ENCODE measurements around the gene POLD3. TPM values are rescaled to one million over a fixed set of nuclear protein-coding genes. Genes with fewer than 3 reads are reported as not detected.

POLD3 gene
- total RNA-seq, 3 donors from 2014 or later (not counting 1 experiment from before 2014, with no cell fraction given), result 9.4 to 10.6 (median 9.6) TPM

DNA sequence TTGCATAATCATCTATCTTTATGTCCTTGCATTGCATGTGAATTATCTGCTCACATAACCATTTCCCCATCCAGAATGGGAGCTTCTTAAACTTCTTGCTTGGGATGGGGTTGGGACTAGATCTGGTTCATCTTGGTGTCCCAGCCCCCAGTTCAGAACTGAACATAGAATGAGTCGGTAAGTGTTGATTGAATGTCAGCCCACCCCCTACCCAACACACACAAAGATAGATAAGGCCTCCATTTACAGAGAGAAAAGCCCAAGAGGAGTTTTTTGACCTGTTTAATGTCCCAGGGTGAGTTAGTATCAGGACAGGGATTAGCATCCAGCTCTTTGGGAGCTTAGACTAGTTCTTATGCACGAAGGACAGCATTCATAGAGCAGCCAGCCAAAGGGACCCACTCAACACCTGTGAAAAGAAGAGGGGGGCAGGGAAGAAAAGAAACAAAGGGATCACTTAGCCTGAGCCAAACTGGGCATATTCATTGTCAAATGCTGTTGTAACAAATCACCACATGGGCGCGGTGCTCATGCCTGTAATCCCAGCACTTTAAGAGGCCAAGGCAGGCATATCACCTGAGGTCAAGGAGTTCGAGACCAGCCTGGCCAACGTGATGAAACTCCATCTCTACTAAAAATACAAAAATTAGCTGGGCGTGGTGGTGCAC lies 81.4 kb downstream of the POLD3 start:
- H3K36me3 Mint-ChIP-seq, result no peaks in the 10 kb centered on the region
- Histone ChIP-seq H3K36me3 (ENCODE audit: control insufficient read depth, insufficient read depth, low read length) (no peaks in the 10 kb centered on the region), H3K4me1 (ENCODE audit: control insufficient read depth, insufficient read depth, low read length) (no peaks in the 10 kb centered on the region), H3K9me3 (ENCODE audit: control insufficient read depth, insufficient read depth, low read length) (no peaks in the 10 kb centered on the region), H3K27ac (ENCODE audit: low read length) (no peak overlapping the region), H3K4me3 (ENCODE audit: low read length) (no peak overlapping the region), H3K27me3 (ENCODE audit: control insufficient read depth, insufficient read depth, low read length) (no peaks in the 10 kb centered on the region)
- ATAC-seq (no peak), DNase-seq (no peak)
- H3K27ac Mint-ChIP-seq, result no peak overlapping the region
- no peak overlapping the region for H3K4me3 Mint-ChIP-seq
- whole genome bisulfite sequencing (ENCODE audit: insufficient coverage), result 94% methylated on average over 6 of the region's 7 CpGs
- intact Hi-C loops (cut with micrococcal nuclease), result no loop called here
- H3K4me1 Mint-ChIP-seq, result no peaks in the 10 kb centered on the region
- H3K27me3 Mint-ChIP-seq (ENCODE audit: low read depth in 2 of 2), result no peaks in the 10 kb centered on the region
- H3K9me3 Mint-ChIP-seq, result no peaks in the 10 kb centered on the region
- TF ChIP-seq, protein P1, sequence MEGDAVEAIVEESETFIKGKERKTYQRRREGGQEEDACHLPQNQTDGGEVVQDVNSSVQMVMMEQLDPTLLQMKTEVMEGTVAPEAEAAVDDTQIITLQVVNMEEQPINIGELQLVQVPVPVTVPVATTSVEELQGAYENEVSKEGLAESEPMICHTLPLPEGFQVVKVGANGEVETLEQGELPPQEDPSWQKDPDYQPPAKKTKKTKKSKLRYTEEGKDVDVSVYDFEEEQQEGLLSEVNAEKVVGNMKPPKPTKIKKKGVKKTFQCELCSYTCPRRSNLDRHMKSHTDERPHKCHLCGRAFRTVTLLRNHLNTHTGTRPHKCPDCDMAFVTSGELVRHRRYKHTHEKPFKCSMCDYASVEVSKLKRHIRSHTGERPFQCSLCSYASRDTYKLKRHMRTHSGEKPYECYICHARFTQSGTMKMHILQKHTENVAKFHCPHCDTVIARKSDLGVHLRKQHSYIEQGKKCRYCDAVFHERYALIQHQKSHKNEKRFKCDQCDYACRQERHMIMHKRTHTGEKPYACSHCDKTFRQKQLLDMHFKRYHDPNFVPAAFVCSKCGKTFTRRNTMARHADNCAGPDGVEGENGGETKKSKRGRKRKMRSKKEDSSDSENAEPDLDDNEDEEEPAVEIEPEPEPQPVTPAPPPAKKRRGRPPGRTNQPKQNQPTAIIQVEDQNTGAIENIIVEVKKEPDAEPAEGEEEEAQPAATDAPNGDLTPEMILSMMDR (IDR thresholded peaks at IDR 0.05), result no peak

DNA sequence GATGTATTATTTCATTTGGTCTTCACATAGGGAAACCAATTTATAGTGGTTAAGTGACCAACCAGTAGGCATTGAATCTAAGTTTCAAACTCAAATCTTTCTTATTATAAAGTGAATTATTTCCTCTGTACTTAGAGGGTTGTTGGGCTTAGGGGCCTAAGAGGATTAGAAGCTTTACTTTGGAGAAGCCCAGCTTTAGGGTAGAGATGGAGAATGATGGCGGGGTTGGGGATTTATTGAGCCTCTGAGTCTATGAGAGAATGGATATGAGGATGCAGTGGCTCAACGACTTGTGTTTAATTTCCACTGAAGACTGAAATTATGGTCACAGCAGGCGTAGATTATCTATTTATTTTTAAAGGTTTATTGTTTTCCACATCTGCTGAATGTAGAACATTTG lies 83.4 kb downstream of the POLD3 start:
- intact Hi-C loops (cut with micrococcal nuclease), result no loop called here
- H3K36me3 ChIP-seq (ENCODE audit: control insufficient read depth, insufficient read depth, low read length), result no peaks in the 10 kb centered on the region
- DNase-seq (no peak), ATAC-seq (no peak)
- H3K27me3 ChIP-seq (ENCODE audit: control insufficient read depth, insufficient read depth, low read length), result no peaks in the 10 kb centered on the region
- no peak overlapping the region for H3K4me3 ChIP-seq (ENCODE audit: low read length)
- TF ChIP-seq, protein P1 (IDR thresholded peaks at IDR 0.05), result no peak
- H3K36me3 Mint-ChIP-seq, result no peaks in the 10 kb centered on the region
- no peak overlapping the region for H3K27ac Mint-ChIP-seq
- 85% methylated on average over 2 of the region's 3 CpGs for WGBS (ENCODE audit: insufficient coverage)
- no peaks in the 10 kb centered on the region for H3K4me1 ChIP-seq (ENCODE audit: control insufficient read depth, insufficient read depth, low read length)
- no peaks in the 10 kb centered on the region for H3K9me3 ChIP-seq (ENCODE audit: control insufficient read depth, insufficient read depth, low read length)
- no peaks in the 10 kb centered on the region for H3K9me3 Mint-ChIP-seq
- no peak overlapping the region for H3K27ac ChIP-seq (ENCODE audit: low read length)
- no peaks in the 10 kb centered on the region for H3K4me1 Mint-ChIP-seq
- no peak overlapping the region for H3K4me3 Mint-ChIP-seq
- H3K27me3 Mint-ChIP-seq (ENCODE audit: low read depth in 2 of 2), result no peaks in the 10 kb centered on the region

DNA sequence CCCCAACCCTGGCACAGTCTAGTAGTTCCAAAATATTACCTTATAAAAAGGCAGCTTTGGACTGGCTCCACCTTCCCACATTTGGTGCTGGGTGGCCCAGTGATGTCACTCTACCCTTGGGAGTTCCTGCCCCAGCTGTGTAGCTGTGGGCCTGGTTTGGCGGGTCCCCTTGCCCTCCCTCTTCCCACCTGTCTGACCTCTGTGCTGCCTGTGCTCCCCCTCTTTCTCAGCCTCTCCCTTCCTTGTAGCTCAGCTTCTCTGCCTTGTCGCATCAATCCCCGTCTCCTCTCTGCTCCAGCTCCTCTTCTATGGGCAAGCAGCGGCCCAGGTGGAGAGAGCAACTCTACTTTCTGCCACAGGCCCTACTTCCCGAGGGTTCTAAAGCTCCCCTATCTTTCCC lies 84.2 kb downstream of the POLD3 start:
- no peak for DNase-seq
- peaks cover 0 to 1% of the 10 kb centered on the region in 2 donors for H3K27me3 Mint-ChIP-seq (ENCODE audit: low read depth in 2 of 2)
- no peaks in the 10 kb centered on the region for H3K27me3 ChIP-seq (ENCODE audit: control insufficient read depth, insufficient read depth, low read length)
- no peak overlapping the region for H3K27ac Mint-ChIP-seq
- intact Hi-C loops (cut with micrococcal nuclease), result no loop called here
- H3K4me1 ChIP-seq (ENCODE audit: control insufficient read depth, insufficient read depth, low read length), result no peaks in the 10 kb centered on the region
- TF ChIP-seq, protein P1 (IDR thresholded peaks at IDR 0.05), result no peak
- no peak overlapping the region for H3K4me3 ChIP-seq (ENCODE audit: low read length)
- no peak overlapping the region for H3K27ac ChIP-seq (ENCODE audit: low read length)
- ATAC-seq, result no peak
- H3K36me3 Mint-ChIP-seq, result no peaks in the 10 kb centered on the region
- 90% methylated on average over 5 of the region's 5 CpGs for WGBS (ENCODE audit: insufficient coverage)
- no peak overlapping the region for H3K4me3 Mint-ChIP-seq
- H3K4me1 Mint-ChIP-seq, result no peaks in the 10 kb centered on the region
- no peaks in the 10 kb centered on the region for H3K9me3 ChIP-seq (ENCODE audit: control insufficient read depth, insufficient read depth, low read length)
- H3K36me3 ChIP-seq (ENCODE audit: control insufficient read depth, insufficient read depth, low read length), result no peaks in the 10 kb centered on the region
- no peaks in the 10 kb centered on the region for H3K9me3 Mint-ChIP-seq

DNA sequence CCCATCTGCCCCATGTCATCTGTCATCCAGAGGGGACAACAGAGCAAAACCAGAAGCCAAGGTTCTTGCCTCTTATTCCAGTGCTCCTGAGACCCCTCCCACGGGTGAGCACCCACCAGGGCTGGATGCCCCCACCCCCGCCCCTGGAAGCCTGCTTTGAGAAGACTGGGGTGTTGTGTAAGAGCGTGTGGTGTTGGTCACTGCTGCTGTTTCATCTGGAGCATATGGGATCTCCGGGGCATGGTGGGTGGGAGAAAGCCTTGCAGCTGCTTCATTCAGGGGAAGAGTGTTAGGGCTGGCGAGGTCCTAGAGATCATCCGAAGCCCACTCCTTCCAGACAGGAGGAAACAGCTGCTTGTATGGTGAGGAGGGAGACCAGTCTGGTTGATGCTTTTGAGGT lies 84.7 kb downstream of the POLD3 start:
- intact Hi-C loops (cut with micrococcal nuclease), result no loop called here
- Histone ChIP-seq H3K27ac (ENCODE audit: low read length) (no peak overlapping the region), H3K9me3 (ENCODE audit: control insufficient read depth, insufficient read depth, low read length) (no peaks in the 10 kb centered on the region), H3K36me3 (ENCODE audit: control insufficient read depth, insufficient read depth, low read length) (no peaks in the 10 kb centered on the region), H3K4me1 (ENCODE audit: control insufficient read depth, insufficient read depth, low read length) (no peaks in the 10 kb centered on the region), H3K27me3 (ENCODE audit: control insufficient read depth, insufficient read depth, low read length) (no peaks in the 10 kb centered on the region), H3K4me3 (ENCODE audit: low read length) (no peak overlapping the region)
- TF ChIP-seq, protein P1 (IDR thresholded peaks at IDR 0.05), result no peak
- DNase-seq (peak in 1 of 2 donors; percentile 7), ATAC-seq (no peak)
- WGBS (ENCODE audit: insufficient coverage), result 89% methylated on average over 6 of the region's 6 CpGs
- H3K27me3 Mint-ChIP-seq (ENCODE audit: low read depth in 2 of 2), result peaks cover 0 to 7% of the 10 kb centered on the region in 2 donors
- no peaks in the 10 kb centered on the region for H3K4me1 Mint-ChIP-seq
- H3K9me3 Mint-ChIP-seq, result no peaks in the 10 kb centered on the region
- H3K36me3 Mint-ChIP-seq, result no peaks in the 10 kb centered on the region
- no peak overlapping the region for H3K4me3 Mint-ChIP-seq
- H3K27ac Mint-ChIP-seq, result no peak overlapping the region
